ENCODE results near the gene TSFM.
A peak's percentile ranks its signal among the peaks of the same experiment; 100 is the strongest.

The TSFM gene

DNA sequence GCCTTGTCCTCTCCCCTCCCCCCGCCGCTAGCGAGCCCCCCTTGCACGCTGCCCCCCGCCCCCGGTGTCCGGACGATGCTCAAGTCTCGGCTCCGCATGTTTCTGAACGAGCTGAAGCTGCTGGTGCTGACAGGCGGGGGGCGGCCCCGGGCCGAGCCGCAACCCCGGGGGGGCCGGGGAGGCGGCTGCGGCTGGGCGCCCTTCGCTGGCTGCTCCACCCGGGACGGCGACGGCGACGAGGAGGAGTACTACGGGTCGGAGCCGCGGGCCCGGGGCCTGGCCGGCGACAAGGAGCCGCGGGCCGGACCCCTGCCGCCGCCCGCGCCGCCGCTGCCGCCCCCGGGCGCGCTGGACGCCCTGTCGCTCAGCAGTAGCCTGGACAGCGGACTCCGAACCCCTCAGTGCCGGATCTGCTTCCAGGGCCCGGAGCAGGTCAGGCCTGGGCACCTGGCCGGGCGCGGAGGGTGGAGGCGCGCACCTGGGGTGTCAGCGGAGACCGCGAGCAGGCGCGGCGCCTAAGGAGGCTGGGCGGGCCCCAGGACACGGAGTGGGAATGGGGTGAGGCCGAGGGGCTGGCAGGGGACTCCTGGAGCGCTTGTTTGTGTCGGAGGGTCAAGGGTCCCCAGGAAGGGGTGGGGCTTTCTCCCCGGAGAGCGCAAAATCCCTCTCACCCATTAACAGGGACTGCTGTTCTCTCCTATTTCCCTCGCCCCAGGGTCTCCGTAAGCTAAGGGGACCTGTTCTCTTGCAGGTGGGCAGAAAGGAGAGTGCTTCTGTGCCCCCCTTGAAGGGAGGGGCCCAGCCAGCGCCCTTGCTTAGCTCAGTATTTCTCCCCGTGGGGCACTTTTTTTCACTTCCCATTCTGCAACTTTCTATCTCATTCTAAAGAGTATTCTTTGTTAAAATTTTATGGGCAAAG is 26.9 kb upstream of the TSFM start:
- TF ChIP-seq CTCF (IDR thresholded peaks at IDR 0.05) = no peak

DNA sequence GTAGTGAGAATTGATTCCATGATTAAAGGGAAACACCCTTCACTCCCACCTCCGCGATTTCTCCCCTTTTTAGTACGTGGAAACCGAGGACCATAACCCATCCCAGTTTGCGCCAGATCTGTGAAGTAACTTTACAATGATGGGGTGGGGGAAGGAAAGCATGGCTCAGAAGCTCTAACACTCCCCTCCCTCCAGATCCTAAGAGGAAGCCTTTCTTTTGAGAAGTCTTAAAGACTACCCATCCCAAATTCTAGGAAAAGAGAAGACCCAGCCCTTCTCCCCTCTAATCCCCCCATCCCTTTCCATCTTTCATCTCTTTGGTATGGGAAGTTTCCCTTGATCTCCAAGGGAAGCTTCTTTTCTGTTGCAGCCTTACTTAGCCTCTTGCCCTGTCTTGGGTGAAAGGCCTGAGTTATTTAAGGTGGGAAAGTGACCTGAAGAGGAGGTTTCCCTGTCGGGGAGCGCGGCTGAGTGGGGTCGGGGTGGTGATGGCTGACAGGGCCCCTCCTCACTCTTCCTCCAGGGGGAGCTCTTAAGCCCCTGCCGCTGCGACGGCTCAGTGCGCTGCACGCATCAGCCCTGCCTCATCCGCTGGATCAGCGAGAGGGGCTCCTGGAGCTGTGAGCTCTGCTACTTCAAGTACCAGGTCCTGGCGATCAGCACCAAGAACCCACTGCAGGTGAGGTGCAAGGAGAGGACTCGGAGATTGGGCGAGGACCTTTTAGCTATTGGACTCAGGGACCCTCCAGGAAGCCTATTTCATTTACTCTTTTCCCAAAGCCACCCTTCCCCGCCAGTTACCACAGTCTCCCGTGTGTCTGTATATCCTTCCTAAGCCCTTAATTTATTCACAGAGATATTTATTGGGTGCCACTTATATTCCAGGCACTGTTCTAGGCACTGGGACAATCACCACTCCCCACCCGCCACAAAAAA is 25.9 kb upstream of the TSFM start:
- TF ChIP-seq CTCF (IDR thresholded peaks at IDR 0.05) = peak; percentile 42; the same call in 1 of the 2 replicates

DNA sequence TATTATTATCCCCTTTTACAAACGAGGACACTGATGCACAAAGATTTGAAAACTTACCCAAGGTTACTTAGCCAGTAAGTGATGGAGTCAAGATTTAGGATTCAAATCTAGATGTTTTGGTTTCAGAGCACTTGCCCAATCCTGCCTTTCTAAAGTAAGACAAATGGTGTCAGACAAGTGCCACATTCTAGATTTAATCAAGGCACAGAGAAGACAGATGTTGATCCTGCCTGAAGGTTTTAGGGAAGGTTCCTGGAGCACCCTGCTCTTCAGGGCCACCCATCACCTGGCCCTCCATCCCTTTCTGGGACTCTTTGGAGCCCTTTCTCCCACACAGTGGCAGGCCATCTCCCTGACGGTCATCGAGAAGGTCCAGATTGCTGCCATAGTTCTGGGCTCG is 24.8 kb upstream of the TSFM start:
- no peak for TF ChIP-seq CTCF (IDR thresholded peaks at IDR 0.05)

- no peak for TF ChIP-seq CTCF (IDR thresholded peaks at IDR 0.05)
Observed at GRCh38 chr12:57758552-57759359, 23.8 kb upstream of the TSFM start.

DNA sequence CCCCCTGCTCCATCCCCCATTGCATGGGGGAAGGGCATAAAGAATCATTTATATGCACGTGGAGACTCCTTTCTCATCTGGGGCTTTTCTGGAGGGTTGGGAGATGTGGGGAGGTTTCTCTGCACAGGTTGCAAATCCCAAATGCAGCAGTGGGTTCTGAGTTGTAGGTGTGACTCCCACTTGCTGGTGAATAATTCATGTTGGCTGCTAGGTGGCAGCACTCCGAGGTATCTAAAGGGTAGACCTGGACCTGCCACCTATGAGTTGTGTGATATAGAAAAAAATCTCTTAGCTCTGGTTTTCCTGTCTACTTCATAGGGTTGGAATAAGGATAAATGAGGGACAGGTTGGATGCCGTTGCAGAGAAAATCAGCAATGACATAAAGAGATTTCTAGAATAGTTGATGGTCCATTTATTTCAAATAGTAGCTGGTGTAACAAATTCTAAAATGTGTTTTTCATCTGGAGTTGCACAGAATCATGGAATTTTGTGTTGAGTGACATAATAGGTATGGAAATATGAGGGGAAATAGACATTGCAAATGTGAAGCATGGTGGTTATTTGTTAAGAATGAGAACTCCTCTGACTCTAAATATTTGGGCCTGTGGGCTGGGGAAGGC is 23.1 kb upstream of the TSFM start:
- TF ChIP-seq CTCF (IDR thresholded peaks at IDR 0.05) = peak; percentile 71

DNA sequence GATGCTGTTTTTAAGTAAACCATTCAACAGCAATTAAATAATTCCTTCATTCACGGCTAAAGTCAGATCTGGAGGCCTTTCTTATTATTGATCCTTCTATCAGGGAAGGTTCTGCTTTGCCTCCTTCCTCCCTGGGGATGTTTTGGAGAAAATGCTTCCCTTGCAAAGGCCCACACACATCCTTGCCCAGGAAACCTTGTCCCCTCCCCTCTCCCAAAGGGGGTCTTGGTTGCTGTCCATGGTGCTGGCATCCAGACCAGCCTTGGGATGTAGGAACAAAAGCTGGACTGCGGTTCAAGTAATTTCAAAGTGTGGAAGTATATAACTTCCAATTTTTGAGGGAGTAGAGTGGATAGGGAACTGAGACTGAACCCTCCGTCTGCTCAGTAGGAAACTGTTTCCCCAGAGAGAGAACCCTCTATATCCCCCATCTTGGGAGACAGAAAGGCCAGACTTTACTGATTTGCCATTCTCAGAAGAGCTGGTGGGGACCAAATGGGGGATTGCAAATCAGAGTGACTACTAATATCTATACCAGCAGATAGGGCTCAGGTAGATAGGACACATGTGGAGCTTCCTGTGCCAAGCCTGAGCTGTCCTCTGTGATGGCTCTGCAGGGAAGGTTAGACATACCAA is 22.1 kb upstream of the TSFM start:
- no peak for TF ChIP-seq CTCF (IDR thresholded peaks at IDR 0.05)

Measured in LNCAP (cell line).